SHP77 treated with DMSO at 0.1 percent for 48 hours (cell line): ENCODE data around the gene HAUS3.
A peak's percentile ranks its signal among the peaks of the same experiment; 100 is the strongest.

Experiments
- DNase-seq: peaks from one replicate; lab custom pipeline; 2025; lab: John Stamatoyannopoulos, UW

The HAUS3 gene, protein sequence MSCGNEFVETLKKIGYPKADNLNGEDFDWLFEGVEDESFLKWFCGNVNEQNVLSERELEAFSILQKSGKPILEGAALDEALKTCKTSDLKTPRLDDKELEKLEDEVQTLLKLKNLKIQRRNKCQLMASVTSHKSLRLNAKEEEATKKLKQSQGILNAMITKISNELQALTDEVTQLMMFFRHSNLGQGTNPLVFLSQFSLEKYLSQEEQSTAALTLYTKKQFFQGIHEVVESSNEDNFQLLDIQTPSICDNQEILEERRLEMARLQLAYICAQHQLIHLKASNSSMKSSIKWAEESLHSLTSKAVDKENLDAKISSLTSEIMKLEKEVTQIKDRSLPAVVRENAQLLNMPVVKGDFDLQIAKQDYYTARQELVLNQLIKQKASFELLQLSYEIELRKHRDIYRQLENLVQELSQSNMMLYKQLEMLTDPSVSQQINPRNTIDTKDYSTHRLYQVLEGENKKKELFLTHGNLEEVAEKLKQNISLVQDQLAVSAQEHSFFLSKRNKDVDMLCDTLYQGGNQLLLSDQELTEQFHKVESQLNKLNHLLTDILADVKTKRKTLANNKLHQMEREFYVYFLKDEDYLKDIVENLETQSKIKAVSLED

DNA sequence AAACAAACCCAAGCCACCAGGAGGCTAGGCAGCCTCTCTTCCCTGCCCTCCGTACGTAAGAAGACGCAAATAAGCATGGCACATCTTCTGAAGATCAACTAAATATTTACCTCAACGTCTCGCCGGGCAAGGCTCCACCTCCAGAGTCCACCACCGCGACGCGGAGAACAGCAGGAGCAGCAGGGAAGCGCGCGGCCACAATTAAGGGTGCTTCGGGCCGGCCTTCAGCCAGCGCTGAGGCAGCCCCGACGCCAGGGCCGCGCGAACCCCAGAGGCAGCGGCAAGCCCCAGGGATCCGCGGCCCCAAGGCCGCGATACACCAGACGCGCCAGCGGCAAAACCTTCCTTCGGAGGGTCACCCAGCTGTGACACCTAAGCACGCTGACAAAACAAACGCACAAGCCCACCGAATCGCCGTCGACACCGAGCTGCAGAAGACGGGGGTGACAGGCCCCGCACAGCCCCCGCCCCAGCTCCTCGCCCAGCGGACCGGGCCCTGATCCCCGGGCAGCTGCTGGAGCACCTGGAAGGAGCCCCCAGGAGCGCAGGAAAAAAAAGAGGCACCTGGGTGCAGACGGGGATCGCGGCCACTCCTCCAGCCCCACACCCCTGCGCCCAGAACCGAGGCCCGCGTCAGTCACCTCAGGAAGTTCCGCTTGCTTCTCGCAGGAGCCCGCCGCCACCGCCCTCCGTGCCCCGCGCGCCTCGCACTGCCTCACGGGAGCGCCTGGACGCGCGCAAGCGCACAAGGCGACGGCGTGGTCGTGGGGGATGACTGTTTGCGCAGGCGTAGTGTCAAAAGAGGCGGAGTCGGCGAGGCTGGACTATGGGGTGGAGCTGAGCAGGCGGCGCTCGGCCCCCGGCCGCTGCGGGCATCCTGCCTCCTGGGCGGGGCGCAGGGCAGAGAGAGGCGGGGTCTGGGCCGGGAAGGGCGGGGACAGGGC is at the start of gene HAUS3, which contains the start of gene POLN:
Gene HAUS3, minus strand, starts transcription at position 712 of the 944 bp plus-strand sequence. CDS start 1,175 bp downstream, outside the sequence.
Gene POLN, minus strand, starts transcription at position 712 of the 944 bp plus-strand sequence. CDS start 12,890 bp downstream, outside the sequence.
- peak; percentile 36 for DNase-seq

DNA sequence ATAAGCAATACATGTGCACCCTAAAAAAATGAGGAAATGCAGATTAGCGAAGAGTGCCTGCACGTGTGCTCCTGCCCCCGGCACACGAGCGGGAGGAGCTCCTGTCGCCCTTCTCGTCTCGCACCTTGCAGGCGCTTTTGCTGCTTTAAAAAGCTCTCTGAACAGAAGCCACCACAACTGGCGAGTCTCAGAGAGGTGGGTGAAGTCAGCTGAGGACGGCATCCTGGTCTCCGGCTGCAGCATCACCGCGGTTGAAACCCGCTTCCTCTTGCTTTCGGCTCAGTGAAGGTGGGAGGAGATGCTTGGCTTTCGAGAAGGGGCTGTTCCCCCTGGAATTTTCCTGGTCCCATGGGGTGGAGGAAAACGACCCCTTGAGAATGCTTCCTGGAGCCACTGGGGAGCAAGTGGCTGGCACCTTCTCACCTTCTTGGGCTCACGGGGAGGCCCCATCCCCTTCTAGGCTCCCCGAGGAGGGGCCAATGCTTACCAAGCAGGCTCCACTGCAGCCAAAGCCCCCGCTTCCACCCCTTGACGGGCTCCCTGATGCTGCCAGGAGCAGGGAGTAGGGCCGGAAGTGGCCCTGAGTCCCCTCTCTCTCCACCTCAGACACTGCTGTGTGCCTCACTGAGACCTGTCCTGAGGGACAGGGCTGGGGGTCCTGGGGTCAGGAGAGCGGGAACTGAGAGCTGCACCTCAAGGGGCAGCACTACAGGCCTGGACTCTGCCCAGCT is 49.2 kb upstream of the HAUS3 start:
- DNase-seq: no peak

DNA sequence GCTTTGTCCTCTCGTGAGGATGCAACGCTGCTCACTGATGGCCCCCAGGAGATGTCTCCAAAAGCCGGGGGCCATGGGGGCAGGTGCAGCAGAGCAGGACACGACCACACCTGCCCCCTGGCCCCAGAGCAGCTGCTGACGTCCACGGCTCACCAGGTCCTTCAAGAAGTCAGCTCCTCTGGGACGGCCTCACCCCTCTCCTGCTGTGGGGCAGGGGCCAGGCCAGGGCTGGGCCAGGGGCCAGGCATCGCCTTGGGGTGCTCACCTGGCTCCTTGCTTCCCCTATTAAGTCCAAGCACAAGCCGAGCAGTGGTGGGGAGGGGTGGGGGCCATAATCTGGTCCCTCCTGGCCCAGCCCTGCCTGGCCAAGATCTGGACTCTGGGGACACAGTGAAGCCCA is 48.6 kb upstream of the HAUS3 start:
- no peak for DNase-seq

DNA sequence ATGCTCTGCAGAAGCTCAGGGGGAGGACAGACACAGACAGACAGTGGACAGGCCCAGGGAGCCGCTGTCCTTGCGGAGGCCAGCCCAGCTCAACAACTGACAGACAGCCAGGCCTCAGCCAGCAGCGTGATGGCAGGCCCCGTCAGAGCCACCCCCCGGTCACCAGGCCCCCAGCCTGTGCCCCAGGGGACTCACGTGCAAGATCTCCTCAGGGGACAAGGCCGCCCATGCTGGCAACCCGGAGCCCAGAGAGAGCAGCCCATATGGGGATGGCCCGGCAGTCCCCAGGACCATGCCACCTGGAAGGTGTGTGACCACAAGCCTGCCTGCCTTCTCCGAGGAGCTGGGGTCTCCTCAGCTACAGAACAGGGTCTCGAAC is 48.0 kb upstream of the HAUS3 start:
- no peak for DNase-seq

DNA sequence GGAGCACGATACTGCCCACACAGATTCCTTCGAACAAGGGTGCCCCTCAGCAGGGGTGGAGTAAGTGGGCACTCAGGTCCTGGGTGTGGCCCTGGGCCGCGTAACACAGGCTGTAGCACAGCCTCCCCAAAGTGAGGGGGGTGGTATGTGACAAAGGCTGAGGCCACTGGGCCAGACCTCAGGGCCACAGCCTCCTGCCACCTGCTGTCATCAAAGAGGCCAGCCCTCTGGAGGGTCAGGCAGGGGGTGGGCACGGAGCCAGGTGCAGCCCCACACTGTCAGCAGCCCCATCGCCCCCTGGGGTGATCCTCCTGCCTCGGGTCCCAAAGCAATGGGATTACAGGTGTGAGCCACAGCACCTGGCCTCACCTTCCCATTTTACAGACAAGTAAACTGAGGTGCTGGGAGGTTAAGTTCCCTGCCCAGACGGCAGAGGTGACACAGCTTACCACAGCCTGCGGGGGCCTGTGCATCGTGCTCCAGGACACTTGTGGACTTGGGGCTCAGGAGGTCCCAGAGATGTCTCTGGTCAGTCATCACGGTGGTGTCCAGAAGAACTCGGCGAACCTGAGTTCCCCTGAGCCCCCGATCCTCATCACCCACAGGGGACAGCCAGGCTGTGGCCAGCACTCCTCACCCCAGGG is 47.5 kb upstream of the HAUS3 start:
- no peak for DNase-seq

DNA sequence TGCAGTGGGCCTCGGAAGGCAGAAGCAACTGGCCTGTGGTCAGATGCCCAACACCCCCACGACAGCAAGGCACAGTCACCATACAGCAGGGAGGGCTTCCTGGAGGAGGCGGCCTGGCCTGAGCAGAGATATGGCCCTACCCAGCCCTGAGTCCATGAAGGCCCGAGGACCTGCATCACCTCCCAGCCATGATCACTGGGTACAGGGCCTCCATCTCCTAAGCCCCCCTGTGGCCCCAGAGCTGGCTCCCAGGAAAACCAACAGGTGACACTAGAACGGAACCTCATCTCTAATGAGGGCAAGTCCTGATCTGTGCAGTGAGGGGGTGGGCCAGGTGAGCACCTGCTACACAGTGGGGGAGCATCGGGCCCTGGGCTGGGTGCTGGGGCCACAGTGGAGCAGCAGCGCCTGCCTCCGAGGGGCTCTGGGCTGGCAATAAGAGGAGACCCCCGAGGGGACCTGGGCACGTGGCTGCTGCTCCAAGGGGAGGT is 46.2 kb upstream of the HAUS3 start:
- DNase-seq: no peak

DNA sequence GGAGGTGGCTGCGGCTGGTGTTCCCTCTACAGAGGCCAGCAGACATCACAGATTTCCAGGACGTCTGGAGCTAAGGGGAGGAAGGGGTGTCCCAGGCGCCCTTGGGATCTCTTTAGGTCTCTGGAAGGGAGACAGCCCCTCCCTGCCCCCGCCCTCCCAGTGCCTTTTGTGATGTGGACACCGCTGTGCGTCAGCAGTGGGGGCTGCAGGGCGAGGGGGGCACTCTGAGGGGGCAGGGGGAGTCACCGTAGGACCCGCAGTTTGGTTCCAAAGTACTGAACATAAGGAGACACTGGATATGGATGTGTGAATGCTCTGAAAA is 45.6 kb upstream of the HAUS3 start:
- DNase-seq: no peak

DNA sequence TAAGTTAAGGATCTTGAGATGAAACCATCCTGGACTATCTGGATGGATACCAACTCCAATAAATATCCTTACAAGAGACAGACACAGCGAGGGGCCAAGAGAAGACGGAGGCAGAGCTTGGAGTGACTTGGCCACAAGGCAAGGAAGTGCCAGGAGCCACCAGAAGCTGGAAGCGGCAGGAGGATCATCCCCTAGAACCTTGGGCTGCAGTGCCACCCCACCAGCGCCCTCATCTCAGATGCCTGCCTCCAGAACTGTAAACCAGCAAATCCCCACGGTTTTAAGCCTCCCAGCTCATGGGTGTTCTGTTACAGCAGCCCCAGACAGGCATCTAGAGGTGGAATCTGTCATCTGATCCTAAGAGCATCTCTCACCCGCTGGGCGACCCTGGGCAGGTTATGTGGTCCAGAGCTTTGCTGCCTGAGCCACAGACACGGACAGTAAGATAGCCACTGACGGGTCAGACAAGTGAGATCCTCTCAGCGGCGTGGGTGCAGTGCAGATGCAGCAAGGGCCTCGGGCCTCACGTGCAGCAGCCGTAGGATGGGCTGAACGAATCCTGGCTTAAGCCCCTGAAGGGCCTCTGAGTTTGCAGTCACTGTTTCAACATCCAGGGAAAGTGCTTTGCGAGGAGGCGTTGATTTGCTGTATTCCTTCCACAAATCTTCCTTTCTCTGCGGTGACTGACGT is 45.1 kb upstream of the HAUS3 start:
- no peak for DNase-seq

DNA sequence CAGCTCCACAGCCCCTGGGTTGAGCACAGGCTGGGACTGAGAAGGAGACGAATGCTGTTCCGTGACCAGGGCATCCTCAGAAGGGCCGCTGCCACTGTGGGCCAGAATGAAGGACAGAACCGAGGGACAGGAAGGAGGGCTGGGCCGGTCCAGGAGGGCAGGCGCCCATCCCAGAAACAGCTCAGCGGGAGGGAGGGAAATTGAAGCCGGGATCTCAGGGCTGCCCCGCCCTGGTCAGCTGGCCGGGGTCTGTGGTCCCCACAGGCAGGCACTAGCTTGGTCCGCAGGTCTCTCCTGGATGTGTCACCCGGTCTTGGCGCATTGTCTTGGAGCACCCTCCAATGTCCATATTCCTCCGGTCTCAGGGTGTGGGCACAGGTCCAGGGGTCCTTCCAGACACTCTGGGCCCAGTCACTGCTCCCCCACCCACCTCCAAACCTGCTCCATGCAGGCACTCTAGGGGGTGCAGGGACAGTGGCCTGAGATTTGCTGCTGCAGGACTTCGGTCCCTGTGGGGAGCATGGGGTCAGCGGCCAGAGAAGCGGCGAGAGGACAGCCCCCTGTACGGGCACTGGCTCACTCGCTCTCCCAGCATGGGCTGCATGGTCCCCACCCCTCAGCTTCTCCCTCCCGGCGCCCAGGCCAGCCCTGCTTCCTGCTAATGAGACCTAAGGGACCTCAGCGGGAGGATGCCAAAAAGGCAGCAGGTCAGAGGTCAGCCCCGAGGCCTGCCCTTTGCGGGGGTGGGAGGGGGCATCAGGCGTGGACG is 43.9 kb upstream of the HAUS3 start:
- DNase-seq: no peak

DNA sequence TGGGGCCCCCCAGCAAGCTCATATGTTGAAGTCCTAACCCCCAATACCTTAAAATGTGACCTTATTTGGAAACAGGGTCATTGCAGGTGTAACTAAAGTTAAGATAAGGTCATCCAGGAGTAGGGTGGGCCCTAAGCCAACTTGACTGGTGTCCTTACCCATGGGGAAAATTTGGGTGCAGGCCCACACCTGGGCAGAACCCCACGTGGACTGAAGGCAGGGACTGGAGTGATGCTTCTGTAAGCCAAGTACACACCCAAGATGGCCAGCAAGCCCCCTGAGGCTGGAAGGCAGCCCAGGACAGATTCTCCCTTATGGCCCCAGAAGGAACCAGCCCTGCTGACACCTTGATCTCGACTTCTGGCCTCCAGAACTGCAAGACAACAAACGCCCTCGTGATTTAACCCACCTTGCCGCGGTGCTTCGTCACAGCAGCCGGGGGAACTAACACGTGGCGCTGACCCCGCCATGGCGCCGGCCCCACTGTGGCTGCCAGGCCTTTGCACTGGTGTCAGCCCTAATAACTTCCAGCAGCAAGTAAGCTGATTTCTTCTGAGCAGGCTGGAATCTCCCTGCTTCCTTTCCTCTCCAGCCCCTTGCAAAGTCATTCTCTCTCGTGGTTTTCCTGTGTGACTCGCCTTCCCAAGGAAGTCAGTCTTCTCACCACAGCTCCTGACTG is 43.2 kb upstream of the HAUS3 start:
- no peak for DNase-seq

DNA sequence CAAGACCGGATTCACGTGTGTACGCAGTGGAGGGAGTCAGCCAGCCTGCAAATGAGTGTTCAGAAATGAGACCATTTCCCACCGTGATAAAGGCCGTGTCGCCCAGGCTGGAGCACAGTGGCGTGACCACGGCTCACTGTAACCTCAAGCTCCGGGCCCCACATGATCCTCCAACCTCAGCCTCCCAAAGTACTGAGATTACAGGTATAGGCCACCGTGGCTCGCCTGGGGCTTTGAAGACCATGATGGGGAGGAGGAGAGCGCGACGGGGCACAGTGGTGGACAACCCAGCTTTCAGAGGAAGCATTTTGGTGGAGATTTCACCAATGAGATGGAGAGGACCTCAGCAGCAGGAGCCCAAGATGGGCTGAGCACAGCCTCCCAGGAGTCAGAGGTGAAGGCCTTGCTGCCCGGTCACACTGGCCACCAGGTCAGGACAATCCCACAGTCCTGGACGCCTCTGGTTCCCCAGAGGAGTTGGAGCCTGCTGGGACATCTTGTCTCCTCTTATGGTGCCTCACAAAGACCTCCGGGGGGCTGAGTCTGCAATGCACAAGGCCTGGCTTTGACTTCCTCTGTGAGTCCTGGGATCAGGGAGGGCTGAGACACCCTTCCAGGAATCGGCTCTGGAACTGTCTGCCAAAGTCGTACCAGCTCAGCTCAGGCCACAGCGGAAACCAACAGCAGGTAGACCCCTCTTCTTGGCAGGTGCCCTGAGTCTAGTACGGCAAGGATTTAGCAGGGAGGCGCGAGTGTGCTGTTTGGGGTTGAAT is 42.4 kb upstream of the HAUS3 start:
- no peak for DNase-seq

DNA sequence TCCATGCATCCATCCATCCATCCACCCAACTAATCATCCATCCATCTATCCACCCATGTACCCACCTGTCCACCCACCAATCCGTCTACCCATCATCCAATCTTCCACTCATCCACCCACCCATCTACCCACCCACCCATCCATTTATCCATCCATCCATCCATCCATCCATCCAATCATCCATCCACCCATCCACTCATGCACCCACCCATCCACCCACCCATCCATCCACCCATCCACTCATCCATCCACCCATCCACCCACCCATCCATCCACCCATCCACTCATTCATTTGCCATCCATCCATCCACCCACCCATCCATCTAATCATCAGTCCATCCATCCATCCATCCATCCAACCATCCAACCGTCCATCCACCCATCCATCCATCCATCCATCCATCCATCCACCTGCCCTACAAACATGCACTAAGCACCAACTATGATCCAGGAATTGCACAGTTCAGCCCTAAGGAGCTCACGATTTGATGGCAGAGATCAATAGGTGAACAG is 41.3 kb upstream of the HAUS3 start:
- DNase-seq: no peak

DNA sequence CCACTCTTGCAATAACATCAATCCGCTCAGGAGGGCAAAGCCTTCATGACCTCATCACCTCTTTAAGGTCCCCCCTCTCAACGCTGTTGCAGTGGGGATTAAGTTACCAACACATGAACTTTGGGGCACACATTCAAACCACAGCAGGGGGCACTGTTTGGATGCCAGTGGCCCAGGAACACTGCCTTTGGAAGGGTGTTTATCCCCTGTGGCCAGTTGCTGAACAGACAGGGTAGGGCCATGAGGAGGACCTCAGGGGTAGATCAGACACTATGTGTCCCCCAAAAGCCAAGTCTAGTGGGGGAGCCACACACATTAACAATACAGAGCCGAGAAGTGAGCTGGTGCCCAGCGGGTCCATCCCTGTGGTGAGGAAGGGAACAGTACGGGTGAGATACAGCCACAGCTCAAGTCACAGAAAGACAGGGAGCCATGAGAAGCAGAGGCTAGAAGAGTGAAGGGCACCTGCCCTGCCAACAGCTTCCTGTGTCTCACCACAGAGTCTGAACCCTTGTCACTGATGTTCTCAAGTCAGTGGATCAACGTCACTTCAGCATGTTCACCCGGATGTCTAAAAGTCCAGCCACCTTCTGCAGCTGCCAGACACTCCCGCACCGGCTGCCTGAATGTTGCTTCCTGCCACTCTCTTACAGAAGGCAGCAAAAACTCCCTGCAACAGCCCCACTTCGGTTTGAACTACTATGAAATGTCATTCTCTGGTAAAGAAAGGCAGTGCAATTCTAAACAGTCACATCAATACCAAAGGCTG is 39.8 kb upstream of the HAUS3 start:
- peak; percentile 13 for DNase-seq

DNA sequence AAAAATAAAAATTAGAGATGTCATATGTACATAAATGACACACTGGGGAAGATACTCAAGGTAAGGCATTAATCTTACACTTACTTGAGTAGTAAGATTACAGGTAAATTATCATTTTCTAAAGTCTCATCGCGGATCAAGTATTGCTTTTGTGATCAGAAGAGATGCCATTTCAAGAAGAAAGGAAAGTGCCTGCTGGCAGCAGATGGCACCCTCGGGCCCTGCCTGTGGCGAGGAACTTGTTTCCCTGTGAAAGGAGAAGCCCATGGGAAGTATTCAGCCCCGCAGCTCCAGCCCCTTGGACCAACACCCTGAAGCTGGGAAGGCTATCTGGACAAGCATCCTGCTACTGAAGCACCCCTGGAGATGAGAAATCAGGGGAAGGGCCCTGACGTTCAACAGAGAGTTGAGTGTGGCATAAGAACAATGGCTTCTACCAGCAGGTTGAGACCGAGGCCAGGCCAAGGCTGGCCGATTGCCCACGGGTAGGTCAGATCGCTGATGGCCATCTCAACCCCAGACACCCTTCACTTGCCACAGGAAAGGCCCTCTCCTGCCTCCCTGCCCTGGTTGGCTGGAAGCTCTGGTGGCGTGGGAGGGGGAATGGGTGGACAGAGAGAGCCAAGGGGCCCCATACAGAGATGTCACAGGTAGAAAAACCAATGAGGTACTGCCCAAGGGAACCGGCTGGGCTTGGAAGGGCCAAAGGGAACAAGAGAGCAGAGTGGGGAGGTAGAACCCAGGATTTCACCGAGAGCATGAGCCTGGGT is 38.8 kb upstream of the HAUS3 start:
- no peak for DNase-seq

DNA sequence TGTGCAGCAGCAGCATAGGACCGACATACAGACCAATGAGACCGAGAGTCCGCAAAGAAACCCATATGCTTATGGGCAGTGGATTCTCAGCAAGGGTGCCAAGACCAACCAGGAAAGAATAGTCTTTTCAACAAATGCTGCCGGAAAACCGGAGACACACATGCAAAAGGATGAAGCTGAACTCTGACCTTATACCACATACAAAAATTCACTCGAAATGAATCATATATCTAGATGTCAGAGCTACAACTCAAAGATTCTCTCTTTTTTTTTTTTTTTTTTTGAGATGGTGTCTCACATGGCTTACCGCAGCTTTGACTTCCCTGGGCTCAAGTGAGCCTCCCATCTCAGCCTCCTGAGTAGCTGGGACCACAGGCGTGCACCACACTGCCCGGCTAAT is 36.0 kb upstream of the HAUS3 start:
- no peak for DNase-seq

DNA sequence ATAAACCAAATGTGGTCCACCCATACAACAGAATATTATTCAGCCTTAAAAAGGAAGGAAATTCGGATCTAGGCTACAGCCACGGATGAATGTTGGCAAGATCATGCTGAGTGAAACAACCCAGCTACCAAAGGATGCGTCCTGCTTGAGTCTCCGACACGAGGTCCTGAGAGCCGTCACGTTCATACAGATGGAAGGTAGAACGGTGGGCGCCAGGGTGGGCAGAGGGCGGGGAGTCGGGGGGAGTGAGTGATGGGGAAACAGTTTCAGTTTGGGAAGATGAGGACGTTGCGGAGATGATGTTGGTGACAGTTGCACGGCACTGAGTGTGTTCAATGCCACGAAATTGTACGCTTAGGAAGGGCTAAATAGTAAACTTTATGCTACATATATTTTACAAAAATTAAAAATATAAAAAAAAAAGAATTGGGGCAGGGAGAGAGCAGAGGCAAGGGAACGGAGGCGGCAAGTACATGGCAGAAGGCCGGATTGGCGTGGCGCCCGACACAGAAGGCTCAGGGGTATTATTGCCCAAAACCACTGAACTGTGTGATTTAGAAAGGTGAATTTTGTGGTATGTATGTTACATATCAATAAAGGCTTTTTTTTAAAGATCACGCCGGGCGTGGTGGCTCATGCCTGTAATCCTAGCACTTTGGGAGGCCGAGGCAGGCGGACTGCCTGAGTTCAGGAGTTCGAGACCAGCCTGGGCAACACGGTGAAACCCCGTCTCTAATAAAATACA is 34.8 kb upstream of the HAUS3 start:
- no peak for DNase-seq
